ENCODE data around the gene ASXL2.

ASXL2 gene

GRCh38 chr2:25699216-25699615 is 179.1 kb downstream of the ASXL2 start:
- no peak for TF ChIP-seq CTCF (conservative IDR thresholded peaks at IDR 0.05; ENCODE audit: low read length)
- no peak overlapping the region for H3K4me3 ChIP-seq (ENCODE audit: low read length)
- DNase-seq (ENCODE audit: low read depth): no peak

GRCh38 chr2:25698752-25699151 is 179.5 kb downstream of the ASXL2 start:
- no peak overlapping the region for H3K4me3 ChIP-seq (ENCODE audit: low read length)
- no peak for DNase-seq (ENCODE audit: low read depth)
- TF ChIP-seq CTCF (conservative IDR thresholded peaks at IDR 0.05; ENCODE audit: low read length): no peak

GRCh38 chr2:25697559-25698341 is 180.5 kb downstream of the ASXL2 start:
- no peak overlapping the region; the same call in 1 of the 2 replicates for H3K4me3 ChIP-seq (ENCODE audit: low read length)
- no peak for DNase-seq (ENCODE audit: low read depth)
- no peak for TF ChIP-seq CTCF (conservative IDR thresholded peaks at IDR 0.05; ENCODE audit: low read length)

- no peak overlapping the region for H3K4me3 ChIP-seq (ENCODE audit: low read length)
- DNase-seq (ENCODE audit: low read depth): no peak
- no peak for TF ChIP-seq CTCF (conservative IDR thresholded peaks at IDR 0.05; ENCODE audit: low read length)
Observed at GRCh38 chr2:25692737-25693445, 185.4 kb downstream of the ASXL2 start.

GRCh38 chr2:25692143-25692542 is 186.1 kb downstream of the ASXL2 start:
- no peak overlapping the region for H3K4me3 ChIP-seq (ENCODE audit: low read length)
- DNase-seq (ENCODE audit: low read depth): no peak
- no peak for TF ChIP-seq CTCF (conservative IDR thresholded peaks at IDR 0.05; ENCODE audit: low read length)

GRCh38 chr2:25690058-25690457 is 188.2 kb downstream of the ASXL2 start:
- H3K4me3 ChIP-seq (ENCODE audit: low read length): no peak overlapping the region
- DNase-seq (ENCODE audit: low read depth): peak; percentile 25
- no peak for TF ChIP-seq CTCF (conservative IDR thresholded peaks at IDR 0.05; ENCODE audit: low read length)

- no peak overlapping the region for H3K4me3 ChIP-seq (ENCODE audit: low read length)
- no peak for DNase-seq (ENCODE audit: low read depth)
Observed at GRCh38 chr2:25688236-25688635, 190.1 kb downstream of the ASXL2 start.

More at GRCh38 chr2:25688236-25688635, 190.1 kb downstream of the ASXL2 start:
- TF ChIP-seq CTCF (conservative IDR thresholded peaks at IDR 0.05; ENCODE audit: low read length): no peak

Data from AG10803 (cell line).